Peyer's patch (tissue), 4 donors: Measurements from ENCODE around the gene PPP6R3. TPM values are rescaled to one million over a fixed set of nuclear protein-coding genes. Genes with fewer than 3 reads are reported as not detected.

Experiments
- DNase-seq, 3 donors: peaks; one replicate each; pipeline ENCODE4 v3.0.0-alpha.2; 2017 to 2019
- H3K27ac ChIP-seq, 4 donors: fragments of 200-600 bp; sonication (generic); one replicate each; pipeline ENCODE4 v1.5.1; 2016 to 2019
- H3K27me3 ChIP-seq, 2 donors: fragments of 200-600 bp; sonication (generic); one replicate each; pipeline ENCODE4 v1.5.1; 2019
- H3K36me3 ChIP-seq, 3 donors: fragments of 200-600 bp; sonication (generic); one replicate each; pipeline ENCODE4 v1.5.1; 2016 to 2019
- H3K4me1 ChIP-seq, 4 donors: fragments of 200-600 bp; sonication (generic); one replicate each; pipeline ENCODE4 v1.5.1; 2016 to 2019
- H3K4me3 ChIP-seq, 4 donors: fragments of 200-600 bp; sonication (generic); 1 replicate in 3 of 4; 2 replicates in 1 of 4; pipeline ENCODE4 v1.5.1; 2016 to 2019; ENCODE audit warnings: mild to moderate bottlenecking in 1 of 4
- H3K9me3 ChIP-seq, 4 donors: fragments of 200-600 bp; sonication (generic); one replicate each; pipeline ENCODE4 v1.5.1; 2016 to 2019; ENCODE audit warnings: mild to moderate bottlenecking in 1 of 4
- POLR2A ChIP-seq, 2 donors: fragments of 450-650 bp; IDR thresholded peaks; one replicate each; pipeline ENCODE4 v1.5.1; 2017; ENCODE audit warnings: antibody characterized with exemption in 2 of 2, mild to moderate bottlenecking in 2 of 2, moderate library complexity in 2 of 2
- total RNA-seq, 4 donors: library from RNA; depleted of rRNA; stranded (reverse); fragments of >200 nt; gene quantifications; one replicate each; pipeline ENCODE4 v1.1.0, GENCODE V29; 2016
- TF ChIP-seq, protein P1 (sequence below), 6 experiments: fragments of 450-650 bp in 4 of 6; fragments of 200-600 bp in 2 of 6; sonication (generic) in 1 of 6; IDR thresholded peaks; one replicate each; pipeline ENCODE4 v1.5.1; 2017 to 2019; ENCODE audit warnings: antibody characterized with exemption in 6 of 6, mild to moderate bottlenecking in 3 of 6, moderate library complexity in 1 of 6

The PPP6R3 gene
- total RNA-seq, 4 donors from 2014 or later: 130 to 282 (median 156) TPM

DNA sequence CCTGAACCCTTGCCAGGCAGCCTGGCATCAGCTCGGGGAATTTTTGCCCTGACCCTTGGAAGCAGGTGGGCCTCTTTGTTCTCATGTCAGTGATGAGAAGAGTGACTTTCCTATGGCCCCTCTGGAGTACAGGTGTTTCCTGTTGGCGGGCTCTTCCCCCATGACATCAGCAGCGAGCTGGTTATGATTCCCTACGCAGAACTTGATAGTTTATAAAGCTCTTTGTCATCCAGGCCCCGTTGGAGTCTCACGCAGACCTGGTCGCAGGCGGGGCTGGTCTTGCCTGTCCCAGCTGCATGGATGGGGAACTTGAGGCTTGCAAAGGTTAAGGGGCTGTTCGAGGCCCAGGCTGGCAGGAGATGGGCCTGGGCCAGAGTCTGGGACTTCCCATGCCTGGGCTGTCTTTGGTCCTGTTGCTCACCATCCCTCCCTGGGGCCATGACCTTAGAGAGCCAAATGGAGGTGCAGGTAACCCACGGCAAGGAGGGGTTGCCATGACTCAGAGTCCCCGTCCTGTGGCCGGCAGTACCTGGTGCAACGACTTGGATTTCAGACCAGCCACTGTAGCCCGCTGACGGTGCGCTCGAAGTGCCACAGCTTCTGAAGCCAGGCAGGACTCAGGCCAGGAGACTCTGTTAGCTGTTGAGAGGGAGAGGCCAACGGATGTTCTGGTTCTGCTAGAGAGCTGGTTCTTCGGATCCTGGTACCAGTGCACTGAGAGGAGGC is 45.9 kb upstream of the PPP6R3 start:
- Histone ChIP-seq H3K4me3 (no peak overlapping the region), H3K27me3 (no peaks in the 10 kb centered on the region), H3K27ac (peak overlapping the region in 1 of 4 donors; percentile 19), H3K36me3 (peaks cover 0 to 86% (median 0%) of the 10 kb centered on the region in 3 donors), H3K4me1 (peaks cover 0 to 11% (median 0%) of the 10 kb centered on the region in 4 donors), H3K9me3 (no peaks in the 10 kb centered on the region)
- DNase-seq: no peak
- TF ChIP-seq POLR2A (IDR thresholded peaks at IDR 0.05): no peak
- TF ChIP-seq, protein P1, sequence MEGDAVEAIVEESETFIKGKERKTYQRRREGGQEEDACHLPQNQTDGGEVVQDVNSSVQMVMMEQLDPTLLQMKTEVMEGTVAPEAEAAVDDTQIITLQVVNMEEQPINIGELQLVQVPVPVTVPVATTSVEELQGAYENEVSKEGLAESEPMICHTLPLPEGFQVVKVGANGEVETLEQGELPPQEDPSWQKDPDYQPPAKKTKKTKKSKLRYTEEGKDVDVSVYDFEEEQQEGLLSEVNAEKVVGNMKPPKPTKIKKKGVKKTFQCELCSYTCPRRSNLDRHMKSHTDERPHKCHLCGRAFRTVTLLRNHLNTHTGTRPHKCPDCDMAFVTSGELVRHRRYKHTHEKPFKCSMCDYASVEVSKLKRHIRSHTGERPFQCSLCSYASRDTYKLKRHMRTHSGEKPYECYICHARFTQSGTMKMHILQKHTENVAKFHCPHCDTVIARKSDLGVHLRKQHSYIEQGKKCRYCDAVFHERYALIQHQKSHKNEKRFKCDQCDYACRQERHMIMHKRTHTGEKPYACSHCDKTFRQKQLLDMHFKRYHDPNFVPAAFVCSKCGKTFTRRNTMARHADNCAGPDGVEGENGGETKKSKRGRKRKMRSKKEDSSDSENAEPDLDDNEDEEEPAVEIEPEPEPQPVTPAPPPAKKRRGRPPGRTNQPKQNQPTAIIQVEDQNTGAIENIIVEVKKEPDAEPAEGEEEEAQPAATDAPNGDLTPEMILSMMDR (IDR thresholded peaks at IDR 0.05): no peak

DNA sequence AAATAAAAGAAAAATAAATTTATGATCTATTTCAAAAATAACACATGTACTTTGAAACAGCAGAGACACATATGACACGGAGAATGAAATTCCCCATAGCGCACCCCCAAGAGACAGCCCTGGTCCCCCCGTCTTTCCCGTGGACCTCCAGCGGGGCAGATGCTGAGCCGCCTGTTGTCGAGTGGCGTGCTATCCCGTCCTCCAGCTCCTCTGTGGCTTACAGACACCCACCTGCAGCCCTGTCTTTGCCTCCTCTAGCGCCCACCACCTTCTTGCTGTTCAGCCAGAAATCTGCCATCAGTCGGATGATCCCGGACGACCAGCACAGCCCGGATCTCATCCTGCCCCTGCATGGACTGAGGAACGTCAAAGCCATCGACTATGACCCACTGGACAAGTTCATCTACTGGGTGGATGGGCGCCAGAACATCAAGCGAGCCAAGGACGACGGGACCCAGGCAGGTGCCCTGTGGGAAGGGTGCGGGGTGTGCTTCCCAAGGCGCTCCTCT is 44.4 kb upstream of the PPP6R3 start:
- Histone ChIP-seq H3K27ac (no peak overlapping the region), H3K4me1 (peaks cover 0 to 11% (median 0%) of the 10 kb centered on the region in 4 donors), H3K36me3 (peaks cover 0 to 85% (median 0%) of the 10 kb centered on the region in 3 donors), H3K4me3 (no peak overlapping the region), H3K27me3 (no peaks in the 10 kb centered on the region), H3K9me3 (no peaks in the 10 kb centered on the region)
- TF ChIP-seq POLR2A (IDR thresholded peaks at IDR 0.05): no peak
- TF ChIP-seq, protein P1 (IDR thresholded peaks at IDR 0.05): no peak
- DNase-seq: no peak

DNA sequence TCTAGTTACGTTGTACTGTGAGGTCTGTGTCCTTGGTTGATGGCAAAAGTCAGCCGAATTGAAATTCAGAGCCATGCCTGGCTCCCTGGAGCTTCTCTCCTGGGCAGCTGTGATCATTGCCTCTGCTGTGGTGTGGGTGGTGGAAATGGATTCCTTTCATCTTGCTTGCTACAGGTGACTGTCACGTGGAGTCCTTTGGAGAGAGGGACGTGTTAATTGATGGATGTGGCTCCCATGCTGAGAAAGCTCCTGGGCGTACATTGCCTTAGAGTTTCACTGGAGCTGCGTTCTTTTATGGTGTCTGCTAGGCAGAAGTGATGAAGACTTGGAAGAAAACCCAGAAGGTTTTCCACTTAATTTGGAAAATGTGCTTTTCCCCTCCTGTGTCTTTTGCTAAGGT is 41.9 kb upstream of the PPP6R3 start:
- Histone ChIP-seq H3K9me3 (no peaks in the 10 kb centered on the region), H3K27ac (no peak overlapping the region), H3K4me1 (no peaks in the 10 kb centered on the region), H3K4me3 (no peak overlapping the region), H3K27me3 (no peaks in the 10 kb centered on the region), H3K36me3 (peaks cover 0 to 70% (median 0%) of the 10 kb centered on the region in 3 donors)
- no peak for DNase-seq
- no peak for TF ChIP-seq POLR2A (IDR thresholded peaks at IDR 0.05)
- TF ChIP-seq, protein P1 (IDR thresholded peaks at IDR 0.05): no peak

GRCh38 chr11:68420171-68420570 is 40.4 kb upstream of the PPP6R3 start:
- no peak overlapping the region for H3K27ac ChIP-seq
- H3K4me3 ChIP-seq: no peak overlapping the region
- H3K27me3 ChIP-seq: no peaks in the 10 kb centered on the region
- no peak for DNase-seq
- H3K4me1 ChIP-seq: no peaks in the 10 kb centered on the region
- TF ChIP-seq, protein P1 (IDR thresholded peaks at IDR 0.05): no peak
- TF ChIP-seq POLR2A (IDR thresholded peaks at IDR 0.05): no peak
- H3K36me3 ChIP-seq: peaks cover 0 to 70% (median 0%) of the 10 kb centered on the region in 3 donors
- H3K9me3 ChIP-seq: no peaks in the 10 kb centered on the region

- no peaks in the 10 kb centered on the region for H3K27me3 ChIP-seq
- no peak for TF ChIP-seq POLR2A (IDR thresholded peaks at IDR 0.05)
- TF ChIP-seq, protein P1 (IDR thresholded peaks at IDR 0.05): no peak
- DNase-seq: no peak
- H3K36me3 ChIP-seq: peaks cover 0 to 73% (median 0%) of the 10 kb centered on the region in 3 donors
- no peak overlapping the region for H3K4me3 ChIP-seq
- no peak overlapping the region for H3K27ac ChIP-seq
- no peaks in the 10 kb centered on the region for H3K9me3 ChIP-seq
- H3K4me1 ChIP-seq: no peaks in the 10 kb centered on the region
Measured at GRCh38 chr11:68423481-68423880, 37.1 kb upstream of the PPP6R3 start.
